GM12892 (cell line): Measurements from ENCODE around the gene PRKACG.

Source experiments
- POLR2A ChIP-seq: IDR thresholded peaks from 2 replicates; pipeline ENCODE4 v1.6.1; 2011; ENCODE audit warnings: low read depth, low read length, control low read depth
- POLR2AphosphoS5 ChIP-seq: IDR thresholded peaks from 2 replicates; pipeline ENCODE4 v1.6.1; 2011; ENCODE audit warnings: low read depth, low read length, control low read depth

GRCh38 chr9:68997666-68998065 lies 16.2 kb downstream of the PRKACG start:
- TF ChIP-seq POLR2A (no peak), POLR2AphosphoS5 (no peak)
